HepG2 (cell line): ENCODE data around the gene WNT10A. TPM values are rescaled to one million over a fixed set of nuclear protein-coding genes. Genes with fewer than 3 reads are reported as not detected.

Experiments
- ATAC-seq: fragments of 200-7000 bp; cut with Tn5 transposase; 3 replicates; pipeline ENCODE4 v1.9.1; 2020; ENCODE audit warnings: mild to moderate bottlenecking, moderate library complexity
- BruUV-seq: library from RNA; stranded (reverse); fragments of 400-500 nt; replicated peaks from 2 replicates; lab custom pipeline; 2021; lab: Mats Ljungman, UMichigan
- CTCF ChIA-PET: fragments of 300-600 bp; formaldehyde crosslinking; extraction: SDS; loops from one replicate; lab custom pipeline; 2021; ENCODE audit warnings: low total read pairs, inconsistent platforms, low intra/inter-chr PET ratio; lab: Yijun Ruan, JAX
- POLR2A ChIA-PET: fragments of 350-600 bp; sonication (Branson Sonifier 250); formaldehyde crosslinking; loops from one replicate; lab custom pipeline; 2020; ENCODE audit warnings: antibody characterized with exemption, inconsistent platforms; lab: Yijun Ruan, JAX
- DNase-seq: peaks from one replicate; pipeline ENCODE4 v3.0.0-alpha.2; 2015; ENCODE audit warnings: low spot score
- FAIRE-seq: peaks from 3 replicates; lab custom pipeline; 2011; peaks lifted over from hg19 to GRCh38; lab: Jason Lieb, UNC
- H2AFZ ChIP-seq: one replicate; pipeline ENCODE4 v1.6.1; 2011; ENCODE audit warnings: low read length, inconsistent platforms
- H3K27ac ChIP-seq: fragments of 300-600 bp; 3 replicates; pipeline ENCODE4 v1.8.0; 2011; ENCODE audit warnings: mixed run types, mild to moderate bottlenecking, mixed read lengths, low read length, inconsistent platforms; ENCODE audit not compliant: insufficient read depth; ENCODE audit errors: extremely low read length
- H3K27me3 ChIP-seq, 2 experiments: fragments of 200-600 bp in 1 of 2; 2 replicates in 1 of 2; 3 replicates in 1 of 2; pipeline versions ENCODE4 v1.6.0 to v1.8.0; 2011; ENCODE audit warnings: low read length in 2 of 2, mild to moderate bottlenecking in 2 of 2, moderate library complexity in 2 of 2, inconsistent platforms in 1 of 2; ENCODE audit not compliant: insufficient read depth in 2 of 2, control insufficient read depth in 1 of 2
- H3K36me3 ChIP-seq, 2 experiments: fragments of 200-600 bp in 1 of 2; replicated peaks in 1 of 2; 2 replicates in 1 of 2; 3 replicates in 1 of 2; pipeline versions ENCODE4 v1.5.1 to v1.8.0; 2011; ENCODE audit warnings: low read length in 2 of 2, inconsistent platforms in 1 of 2; ENCODE audit not compliant: insufficient read depth in 2 of 2, control insufficient read depth in 1 of 2
- H3K4me1 ChIP-seq: 2 replicates; pipeline ENCODE4 v1.5.1; 2012; ENCODE audit warnings: low read length, inconsistent platforms; ENCODE audit not compliant: insufficient read depth
- H3K4me2 ChIP-seq: 2 replicates; pipeline ENCODE4 v1.6.0; 2011; ENCODE audit warnings: low read depth, low read length, inconsistent platforms
- H3K4me3 ChIP-seq, 3 experiments: fragments of 200-600 bp in 1 of 3; sonication (generic), shearing (Covaris generic) in 1 of 3; replicated peaks in 1 of 3; 2 replicates each; pipeline ENCODE4 v1.5.1; 2011 to 2016; ENCODE audit warnings: low read length in 3 of 3, inconsistent platforms in 2 of 3, low read depth in 2 of 3, mild to moderate bottlenecking in 2 of 3, control low read depth in 1 of 3, mixed read lengths in 1 of 3; ENCODE audit not compliant: insufficient read depth in 1 of 3
- H3K79me2 ChIP-seq: one replicate; pipeline ENCODE4 v1.6.1; 2011; ENCODE audit warnings: low read length, inconsistent platforms; ENCODE audit not compliant: insufficient read depth
- H3K9ac ChIP-seq: 2 replicates; pipeline ENCODE4 v1.6.0; 2011; ENCODE audit warnings: mild to moderate bottlenecking, low read depth, low read length, inconsistent platforms; ENCODE audit not compliant: insufficient read depth
- H3K9me3 ChIP-seq: 2 replicates; pipeline ENCODE4 v1.5.1; 2012; ENCODE audit warnings: mild to moderate bottlenecking, low read length
- H4K20me1 ChIP-seq: 2 replicates; pipeline ENCODE4 v1.6.0; 2011; ENCODE audit warnings: inconsistent platforms, mild to moderate bottlenecking, low read length, moderate library complexity; ENCODE audit not compliant: insufficient read depth
- AGO1 ChIP-seq: fragments of 200-400 bp; formaldehyde crosslinking; IDR thresholded peaks from 2 replicates; pipeline ENCODE4 v1.6.1; 2017; ENCODE audit warnings: mild to moderate bottlenecking, low read depth, low read length, moderate library complexity; ENCODE audit not compliant: poor library complexity, severe bottlenecking
- KAT7 ChIP-seq: IDR thresholded peaks from 2 replicates; pipeline ENCODE4 v1.6.1; 2018; ENCODE audit warnings: borderline replicate concordance, missing compliant biosample characterization
- MTF2 ChIP-seq: sonication (generic); formaldehyde crosslinking; IDR thresholded peaks from 2 replicates; pipeline ENCODE4 v1.5.0; 2020; ENCODE audit warnings: missing genetic modification reagents, borderline replicate concordance
- SMARCC2 ChIP-seq: fragments of 450-650 bp; IDR thresholded peaks from 2 replicates; pipeline ENCODE4 v1.6.1; 2017; ENCODE audit warnings: antibody characterized with exemption, mild to moderate bottlenecking
- THAP7 ChIP-seq: sonication (generic); formaldehyde crosslinking; IDR thresholded peaks from 2 replicates; pipeline ENCODE4 v1.8.1; 2023; ENCODE audit warnings: mild to moderate bottlenecking, missing genetic modification reagents
- ZBTB4 ChIP-seq: sonication (generic); formaldehyde crosslinking; IDR thresholded peaks from 2 replicates; pipeline ENCODE4 v1.4.0; 2020; ENCODE audit warnings: missing genetic modification reagents, mild to moderate bottlenecking, borderline replicate concordance
- ZBTB44 ChIP-seq: sonication (generic); formaldehyde crosslinking; IDR thresholded peaks from 2 replicates; pipeline ENCODE4 v1.4.0; 2020; ENCODE audit warnings: missing genetic modification reagents
- ZNF205 ChIP-seq: IDR thresholded peaks from 2 replicates; pipeline ENCODE4 v1.6.1; 2018; ENCODE audit warnings: missing biosample characterization, missing genetic modification reagents
- ZNF382 ChIP-seq: sonication (generic); formaldehyde crosslinking; IDR thresholded peaks from 2 replicates; pipeline ENCODE4 v1.5.0; 2020; ENCODE audit warnings: missing genetic modification reagents, mild to moderate bottlenecking, borderline replicate concordance
- ZNF44 ChIP-seq: sonication (generic); formaldehyde crosslinking; IDR thresholded peaks from 2 replicates; pipeline ENCODE4 v1.5.1; 2020; ENCODE audit warnings: mild to moderate bottlenecking, missing genetic modification reagents
- ZNF629 ChIP-seq: sonication (generic); formaldehyde crosslinking; conservative IDR thresholded peaks from 2 replicates; pipeline ENCODE4 v1.5.0; 2020; ENCODE audit warnings: missing genetic modification reagents
- ZNF780A ChIP-seq: sonication (generic); formaldehyde crosslinking; IDR thresholded peaks from 2 replicates; pipeline ENCODE4 v1.8.0; 2022; ENCODE audit warnings: mild to moderate bottlenecking, missing genetic modification reagents, moderate library complexity
- WGBS: methylation state at CpG from one replicate; pipeline ENCODE4 v1.1.6; 2017; ENCODE audit warnings: low lambda C conversion rate; 5-methylcytosine and 5-hydroxymethylcytosine counted together
- in situ Hi-C: cut with HindIII; loops from 2 replicates; pipeline ENCODE4 v1.10.0; 2017; ENCODE audit warnings: low pct_unique_long_range_greater_than_20kb; ENCODE audit not compliant: extremely low pct_ligation_motif_present
- intact Hi-C: fragments of 100-400 bp; cut with micrococcal nuclease; formaldehyde crosslinking; loops from one replicate; pipeline ENCODE4 v1.10.0; 2022; ENCODE audit not compliant: unreplicated experiment
- polyA plus RNA-seq, 8 experiments: library from polyadenylated mRNA; depleted of rRNA in 3 of 8; stranded (reverse) in 7 of 8; unstranded in 1 of 8; fragments of >200 nt; fragmentation: Illumina TruSeq in 4 of 8; extraction: Trizol in 4 of 8; gene quantifications; 2 replicates each; pipeline versions ENCODE4 v1.2.1 to v1.2.3, GENCODE V29; 2011 to 2016; ENCODE audit warnings: low read depth in 4 of 8, missing spikeins in 1 of 8, mixed read lengths in 1 of 8; ENCODE audit not compliant: insufficient read depth in 1 of 8
- total RNA-seq, 5 experiments: library from RNA; depleted of rRNA; stranded (reverse); fragments of >200 nt; fragmentation: Illumina TruSeq; extraction: Trizol; gene quantifications; 2 replicates each; pipeline ENCODE4 v1.2.3, GENCODE V29; 2016; ENCODE audit warnings: low read depth in 1 of 5

The WNT10A gene
- total and polyA plus RNA-seq, 2 of the 13 experiments (the other 11 are each of a cell fraction or from before 2014, with no cell fraction given), result 0.03 TPM; not detected in 1

GRCh38 chr2:218878926-218879761, 1.5 kb upstream of the WNT10A start:
- H3K36me3 ChIP-seq, result no peaks in the 10 kb centered on the region
- TF ChIP-seq ZBTB4 (no peak), ZNF629 (CRISPR knock-in tag) (peak; percentile 85)
- no peak for ATAC-seq
- H3K27me3 ChIP-seq, result peaks cover 29 to 89% of the 10 kb centered on the region in 2 experiments; a peak in 4 of 5 replicates
- H3K4me3 ChIP-seq, result no peak overlapping the region
- POLR2A ChIA-PET, result no interaction called here
- DNase-seq, result no peak
- H3K4me1 ChIP-seq, result peaks cover 13% of the 10 kb centered on the region
- H3K79me2 ChIP-seq, result no peaks in the 10 kb centered on the region
- FAIRE-seq, result no peak
- peaks cover 8% of the 10 kb centered on the region; the same call in 1 of the 2 replicates for H4K20me1 ChIP-seq
- no peak overlapping the region for H3K27ac ChIP-seq
- H3K9me3 ChIP-seq, result no peaks in the 10 kb centered on the region
- H3K4me2 ChIP-seq, result no peak overlapping the region
- no TSS peak for BruUV-seq
- in situ Hi-C loops, result no loop called here
- CTCF ChIA-PET, result no interaction called here
- H3K9ac ChIP-seq, result no peak overlapping the region
- intact Hi-C loops, result no loop called here
- WGBS, result 17% methylated on average over 16 of the region's 16 CpGs
- no peak overlapping the region for H2AFZ ChIP-seq

GRCh38 chr2:218879776-218880101, 913 bp upstream of the WNT10A start:
- WGBS, result 20% methylated on average over 11 of the region's 11 CpGs
- ATAC-seq (no peak), FAIRE-seq (no peak), DNase-seq (no peak)
- H3K27ac ChIP-seq, result no peak overlapping the region
- CTCF ChIA-PET, result no interaction called here
- TF ChIP-seq ZNF780A (CRISPR knock-in tag) (no peak), ZBTB44 (CRISPR knock-in tag) (no peak), KAT7 (CRISPR knock-in tag) (no peak), THAP7 (CRISPR knock-in tag) (no peak), SMARCC2 (no peak), ZNF44 (CRISPR knock-in tag) (no peak), ZNF382 (CRISPR knock-in tag) (no peak), ZNF205 (no peak), AGO1 (no peak), MTF2 (CRISPR knock-in tag) (no peak)
- H3K4me2 ChIP-seq, result peak overlapping the region; percentile 50; the same call in 1 of the 2 replicates
- peaks cover 29 to 89% of the 10 kb centered on the region in 2 experiments for H3K27me3 ChIP-seq
- no TSS peak for BruUV-seq
- H3K79me2 ChIP-seq, result no peaks in the 10 kb centered on the region
- in situ Hi-C loops (no loop called here), intact Hi-C loops (no loop called here)
- peaks cover 14% of the 10 kb centered on the region for H3K4me1 ChIP-seq
- POLR2A ChIA-PET, result no interaction called here
- H3K4me3 ChIP-seq, result peak overlapping the region in 1 of 3 experiments; percentile 56; a peak in 1 of 6 replicates
- H4K20me1 ChIP-seq, result peaks cover 8% of the 10 kb centered on the region; the same call in 1 of the 2 replicates
- H3K9ac ChIP-seq, result no peak overlapping the region
- H3K36me3 ChIP-seq, result no peaks in the 10 kb centered on the region
- H3K9me3 ChIP-seq, result no peaks in the 10 kb centered on the region
- H2AFZ ChIP-seq, result no peak overlapping the region
